ENCODE results near the gene VGLL4.
A peak's percentile ranks its signal among the peaks of the same experiment; 100 is the strongest.

VGLL4 gene

DNA sequence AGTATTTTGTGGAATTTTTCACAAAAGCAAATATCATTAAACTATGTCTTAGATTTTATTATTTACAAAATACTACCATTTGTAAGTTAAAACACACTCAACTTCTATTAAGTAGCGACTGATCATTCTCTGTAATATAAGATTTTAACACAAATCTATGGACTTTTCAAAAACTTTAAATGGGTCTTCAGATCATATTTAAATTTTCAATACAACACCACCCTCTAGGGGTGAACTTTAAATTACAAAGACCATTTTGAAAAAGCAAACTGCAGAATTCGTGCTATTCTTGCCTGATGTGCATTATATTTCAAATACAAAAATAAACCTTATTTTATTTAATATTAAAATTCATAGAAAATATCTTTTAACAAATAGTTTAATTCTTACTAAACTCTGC lies 8.2 kb upstream of the VGLL4 start:
- DNase-seq: peak; percentile 10

DNA sequence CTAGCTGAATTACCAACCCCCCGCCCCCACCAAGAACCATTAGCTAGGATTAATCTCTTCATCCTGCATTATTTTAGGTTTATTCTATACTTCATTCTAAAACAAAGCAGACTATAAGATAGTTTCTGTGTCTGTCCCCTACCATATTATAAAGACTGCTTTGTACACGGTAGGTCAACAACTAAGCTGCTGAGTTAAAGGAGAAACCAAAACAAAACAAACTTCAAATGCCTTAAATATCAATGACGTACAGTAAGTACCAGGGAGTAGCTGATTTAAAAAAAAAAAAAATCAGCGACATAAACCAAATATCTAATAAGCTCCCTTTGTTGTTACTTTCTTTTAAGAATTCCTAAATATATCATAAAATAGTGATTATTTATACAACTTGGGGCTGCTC lies 7.8 kb upstream of the VGLL4 start:
- no peak for DNase-seq

DNA sequence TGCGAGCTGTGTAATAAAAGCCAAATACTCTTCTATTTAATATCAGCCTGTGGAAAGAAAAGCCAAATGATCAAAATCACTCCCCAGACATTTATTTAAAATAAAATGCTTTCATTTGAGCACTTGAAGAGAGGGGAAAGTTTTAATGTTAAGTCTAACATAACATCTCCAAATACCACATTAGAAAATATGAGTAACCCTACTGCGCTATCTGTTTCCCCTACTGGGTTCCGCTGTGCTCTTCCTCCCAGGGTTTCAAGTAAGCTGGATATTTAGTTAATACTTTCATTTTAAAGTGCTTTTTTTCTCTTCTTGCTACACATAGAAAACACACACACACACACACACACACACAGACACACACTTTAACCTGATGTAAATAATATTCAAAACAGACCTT lies 6.7 kb upstream of the VGLL4 start:
- DNase-seq: no peak

DNA sequence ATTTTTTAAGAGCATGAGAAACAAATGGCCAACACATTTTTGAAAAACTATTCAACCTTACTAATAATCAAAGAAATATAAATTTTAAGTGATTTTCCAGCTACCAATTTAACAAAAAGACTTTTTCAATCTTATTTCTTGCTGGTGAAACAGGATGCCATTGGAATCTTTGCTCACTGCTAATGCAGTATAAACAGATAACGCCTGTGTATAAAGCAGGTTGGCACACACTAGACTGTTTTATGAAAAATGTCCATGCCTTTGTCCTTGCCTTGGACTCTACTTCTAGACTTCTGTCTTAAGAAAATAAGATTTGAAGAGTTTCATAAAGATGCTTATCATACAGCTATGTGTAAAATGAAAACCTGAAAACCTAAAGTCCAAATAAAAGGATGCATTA lies 5.0 kb upstream of the VGLL4 start:
- no peak for DNase-seq

DNA sequence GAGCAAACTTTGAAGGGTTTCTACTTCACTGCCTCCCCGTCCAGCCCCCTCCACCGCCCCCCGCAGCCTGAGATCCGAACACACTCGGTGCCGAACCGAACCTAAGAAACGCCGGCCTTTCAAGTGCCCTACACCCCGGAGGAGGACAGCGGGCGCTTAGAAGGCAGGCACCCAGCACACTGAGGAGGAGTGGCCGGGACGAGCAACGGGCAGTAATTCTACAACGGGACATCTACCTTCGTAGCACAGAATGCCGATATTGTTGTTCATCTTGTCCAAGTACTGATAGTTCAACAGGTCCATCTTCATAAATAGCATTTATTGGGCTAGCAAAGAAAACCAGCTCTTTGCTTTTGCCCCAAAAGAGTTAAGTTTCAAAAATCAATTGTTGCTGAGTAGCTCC lies 513 bp downstream of the VGLL4 start:
- peak; percentile 56 for DNase-seq

DNA sequence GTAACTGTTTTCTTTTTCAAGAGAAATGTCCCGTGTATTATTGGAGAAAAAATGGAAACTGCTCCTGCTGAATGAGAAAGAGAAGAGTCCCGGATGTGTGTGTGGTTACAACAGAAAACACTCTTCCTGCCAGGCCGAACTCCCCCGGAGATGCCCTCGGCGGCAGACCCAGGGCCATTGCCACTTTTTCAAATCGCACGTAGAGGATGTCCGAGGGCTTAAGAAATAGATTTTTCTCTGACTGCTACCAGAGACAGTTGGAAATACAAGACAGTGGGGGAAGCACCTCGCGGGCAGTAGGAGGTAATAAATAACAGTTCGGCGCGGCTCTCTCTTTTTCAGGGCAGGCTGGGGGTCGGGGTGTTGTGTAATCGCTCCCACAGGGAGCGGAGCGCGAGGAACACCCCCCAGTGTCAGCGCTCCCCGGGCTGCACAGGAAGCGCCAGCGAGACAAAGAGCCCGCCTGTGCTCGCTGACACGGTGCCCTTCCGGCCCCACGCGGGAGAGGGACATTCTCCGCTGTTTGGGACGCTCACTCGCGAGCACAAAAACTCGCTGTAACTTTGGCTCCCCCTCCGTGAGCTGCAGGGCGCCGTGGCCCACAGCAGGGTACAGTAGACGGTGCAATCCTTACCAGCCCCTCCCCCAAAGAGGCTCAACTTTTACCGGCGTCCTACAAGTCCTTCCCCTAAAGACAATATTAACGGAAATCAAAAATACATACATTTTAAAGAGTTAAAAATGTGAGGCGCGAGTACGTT lies 1.1 kb downstream of the VGLL4 start:
- DNase-seq: peak; percentile 78

DNA sequence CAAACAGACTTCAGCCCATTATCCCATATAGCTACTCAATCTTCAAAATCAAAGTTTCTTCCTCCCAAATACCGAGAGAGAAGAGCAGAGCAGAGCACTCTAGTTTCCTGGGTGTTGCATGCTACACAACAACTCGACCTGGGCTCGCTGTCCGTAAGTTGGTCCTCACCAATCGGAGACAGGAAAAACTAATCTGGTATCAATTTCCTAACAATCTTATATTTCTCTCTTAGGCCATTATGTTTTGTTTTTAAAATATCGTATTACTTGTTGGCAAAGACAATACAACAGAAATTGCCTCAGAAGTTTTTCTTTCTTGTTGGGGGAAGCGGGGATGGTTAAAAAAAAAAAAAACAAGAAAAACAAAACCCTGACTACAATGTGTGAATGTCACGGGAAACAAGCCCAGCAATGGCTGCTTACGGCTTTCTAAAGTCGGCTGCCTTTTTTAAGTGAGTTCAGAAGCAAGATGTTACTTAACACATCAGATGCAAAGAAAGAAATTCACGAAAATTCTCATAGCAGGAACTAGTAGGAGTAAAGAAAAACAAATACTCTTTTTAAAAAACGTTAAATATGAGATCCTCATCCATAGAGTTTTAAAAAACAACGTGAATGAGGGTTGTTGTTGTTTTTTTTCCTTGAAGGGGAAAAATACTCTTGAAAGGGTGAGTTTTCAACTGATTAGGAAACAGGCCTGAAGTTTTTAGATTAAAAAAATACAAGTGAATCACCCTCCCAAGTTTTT lies 1.9 kb downstream of the VGLL4 start:
- peak; percentile 44 for DNase-seq

DNA sequence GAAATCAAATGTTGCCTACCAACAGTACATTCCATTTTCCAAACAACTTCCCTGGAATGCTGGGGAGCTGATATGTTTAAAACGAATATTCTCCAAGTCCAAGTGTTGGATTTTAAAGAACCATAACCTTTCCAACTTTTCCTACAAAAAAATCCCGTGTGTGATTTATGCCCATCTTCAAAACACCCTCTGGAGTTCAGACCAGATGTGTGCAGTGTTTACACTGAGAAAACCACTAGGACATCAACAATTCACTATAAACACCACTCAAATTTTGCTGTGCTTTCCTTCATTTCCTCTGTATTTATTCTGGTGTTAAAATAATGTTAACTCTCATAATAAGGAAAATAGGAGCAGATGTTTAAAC lies 2.4 kb downstream of the VGLL4 start:
- DNase-seq: no peak

DNA sequence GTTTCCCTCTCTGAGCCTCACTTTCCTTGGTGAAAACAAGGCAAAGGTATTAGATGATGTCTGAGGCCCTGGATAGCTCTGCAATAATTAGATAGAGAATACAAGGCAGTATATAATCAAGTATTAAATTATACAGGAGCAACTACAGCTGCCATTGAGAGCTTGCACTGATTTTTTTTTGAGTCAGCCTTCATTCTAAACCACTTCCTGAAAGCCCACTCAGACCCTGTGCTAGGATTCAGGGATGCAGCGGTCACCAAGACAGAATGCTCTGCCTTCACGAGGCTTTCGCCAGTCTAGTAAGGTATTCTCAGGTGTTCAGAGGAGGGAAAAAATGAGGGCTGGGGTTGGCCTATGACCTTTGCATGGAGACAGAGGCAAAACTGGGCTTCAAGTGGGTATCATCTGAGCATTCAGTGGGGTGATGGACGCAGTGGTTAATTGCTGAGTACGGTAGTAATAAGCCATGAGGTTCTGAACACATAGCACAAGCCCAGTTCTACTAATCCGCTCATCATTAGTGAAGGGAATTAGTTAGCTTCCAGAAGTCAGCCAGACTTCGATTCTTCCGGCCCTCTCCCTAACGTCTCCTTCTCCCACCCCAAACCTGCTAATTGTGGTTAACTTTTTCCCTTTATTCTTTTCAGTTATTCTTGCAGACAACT lies 3.6 kb downstream of the VGLL4 start:
- no peak for DNase-seq

DNA sequence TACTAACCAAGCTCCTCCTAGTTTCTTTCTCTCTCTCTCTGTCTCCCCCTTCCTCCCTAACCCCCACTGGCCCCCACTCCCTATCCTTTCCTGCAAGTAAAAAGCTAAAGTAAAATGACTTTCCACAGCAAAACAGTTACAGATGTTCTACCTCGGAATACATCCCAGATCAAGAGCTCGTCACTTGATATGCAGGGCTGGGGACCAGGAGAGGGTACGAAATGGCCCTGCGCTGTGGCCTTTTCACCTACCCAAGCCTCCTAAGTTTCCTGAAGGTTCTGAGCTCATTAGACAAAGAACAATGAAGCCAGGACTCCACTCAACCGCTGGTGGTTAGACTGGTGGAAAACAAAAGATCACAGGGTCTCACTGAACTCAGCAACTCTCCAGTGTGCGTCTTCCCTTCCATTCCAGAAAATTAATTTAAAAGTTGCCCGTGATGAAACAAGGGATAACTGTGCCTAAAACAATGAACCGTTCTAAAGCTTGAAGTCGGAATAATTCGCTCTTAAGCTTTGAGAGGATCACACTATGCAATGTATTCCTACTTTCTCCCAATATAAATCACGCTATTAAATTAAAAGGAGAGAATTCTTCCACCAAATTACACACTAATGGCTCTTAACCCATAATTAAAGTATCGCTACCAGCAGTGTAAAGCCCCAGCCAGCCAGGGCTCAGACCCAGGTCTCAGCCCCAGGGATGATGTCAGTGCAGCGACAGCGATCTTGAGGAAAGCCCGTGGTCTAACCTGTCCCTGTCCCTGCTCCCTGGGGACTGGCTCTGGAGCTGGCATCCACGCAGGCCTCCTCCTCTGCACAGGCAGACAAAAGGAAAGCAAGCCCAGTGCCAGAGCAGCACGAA lies 5.0 kb downstream of the VGLL4 start:
- no peak for DNase-seq

DNA sequence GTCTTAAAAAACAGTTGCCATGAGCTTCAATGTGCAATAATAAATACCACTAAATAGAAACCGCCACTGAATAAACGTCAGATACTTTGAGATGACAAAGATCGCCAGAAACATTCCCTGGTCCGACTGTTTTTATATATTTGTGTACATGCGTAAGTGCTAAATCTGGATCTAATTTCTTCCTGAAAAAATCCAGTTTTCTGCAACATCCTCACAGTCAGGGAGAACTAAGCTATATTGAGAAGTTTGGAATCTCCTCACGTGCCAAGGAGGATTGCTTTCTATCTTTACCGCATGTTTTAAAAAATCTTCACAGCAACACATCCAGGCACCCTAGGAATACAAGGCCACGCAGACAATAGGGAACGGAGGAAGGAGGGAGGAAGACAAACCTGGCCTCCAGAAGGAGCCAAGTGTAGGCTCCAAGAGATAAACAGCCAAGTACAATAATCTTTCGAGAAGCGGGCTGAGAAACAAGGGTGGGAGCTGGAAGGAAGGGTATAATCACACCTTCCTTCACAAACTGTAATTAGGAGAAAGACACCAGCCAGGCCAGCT lies 5.7 kb downstream of the VGLL4 start:
- no peak for DNase-seq

DNA sequence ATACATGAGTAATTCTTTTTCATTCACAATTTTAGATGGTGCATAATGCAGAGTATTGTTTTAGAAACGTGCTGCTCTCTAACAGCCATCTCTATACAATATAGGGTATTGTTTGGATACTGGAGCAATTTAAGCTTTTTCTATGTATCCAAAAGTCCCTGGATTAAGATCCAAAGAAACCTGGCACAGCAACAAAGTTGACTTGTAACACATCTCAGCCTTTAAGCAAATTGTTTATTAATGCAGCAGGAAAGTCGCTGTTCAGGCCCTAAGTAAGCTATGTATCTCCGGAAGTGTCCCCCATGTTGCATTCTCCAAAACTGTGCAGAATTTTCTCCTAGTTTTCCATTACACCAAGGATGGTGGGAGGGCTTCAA lies 7.3 kb downstream of the VGLL4 start:
- DNase-seq: no peak

DNA sequence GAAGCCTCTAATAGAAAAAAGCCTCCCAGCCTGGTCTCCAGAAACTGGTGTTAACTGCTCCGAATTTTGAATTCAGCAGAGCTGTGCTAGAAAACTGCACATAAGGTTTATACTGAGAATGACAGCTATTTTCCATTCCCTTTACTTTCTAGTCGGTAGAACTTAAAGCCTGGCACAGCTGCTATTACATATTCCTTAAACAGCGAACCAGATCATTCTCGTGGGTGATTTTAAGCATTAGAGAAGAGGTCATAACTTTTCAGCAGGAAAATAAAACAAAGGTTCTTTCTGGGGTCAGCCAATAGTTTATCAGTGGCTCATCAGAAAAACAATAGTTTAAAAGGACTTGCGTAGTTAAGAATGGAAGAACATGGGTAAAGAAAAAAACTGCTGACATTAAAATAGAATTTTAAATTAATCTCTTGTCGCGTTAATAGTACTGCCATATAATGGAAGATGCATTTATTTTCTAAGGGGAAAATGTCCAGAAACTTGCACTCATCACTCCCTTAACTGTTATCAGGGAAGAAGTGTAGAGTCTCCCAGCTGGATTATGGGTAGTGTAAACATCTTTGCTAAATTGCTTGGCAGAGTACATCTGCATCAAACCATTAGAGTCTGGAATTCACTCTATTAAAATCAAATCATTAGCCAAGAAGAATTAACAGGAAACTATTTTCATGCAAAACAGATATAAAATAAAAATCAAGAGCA lies 7.9 kb downstream of the VGLL4 start:
- no peak for DNase-seq

DNA sequence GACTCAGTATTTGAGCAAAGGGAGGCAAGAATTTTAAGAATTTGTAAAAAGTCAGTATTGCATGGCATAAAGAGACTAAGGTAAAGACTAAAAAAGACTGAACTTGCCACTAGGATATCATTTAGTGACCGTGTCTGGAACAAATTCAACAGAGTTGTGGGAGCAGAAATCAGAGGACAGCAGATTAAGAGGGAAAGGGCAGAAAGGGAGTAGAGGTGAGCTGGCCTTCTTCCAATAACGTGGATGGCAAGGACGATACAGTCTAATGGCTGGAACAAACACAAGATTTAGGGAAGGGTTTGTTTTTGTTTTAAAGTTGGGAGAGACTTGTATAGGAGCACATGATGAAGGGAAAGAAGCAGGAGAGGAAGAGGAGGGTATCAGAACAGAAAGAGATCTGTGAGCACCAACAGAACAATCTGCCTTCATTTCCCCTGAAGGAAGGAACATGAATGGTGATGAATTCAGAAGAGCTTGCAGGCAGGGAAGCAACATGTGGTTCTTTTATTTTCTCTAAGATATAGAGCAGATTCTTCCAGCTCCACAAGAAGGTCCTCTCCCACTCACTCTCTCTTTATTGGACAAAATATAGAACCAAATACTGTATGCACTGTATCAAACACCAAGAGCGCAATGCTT lies 8.6 kb downstream of the VGLL4 start:
- DNase-seq: no peak

DNA sequence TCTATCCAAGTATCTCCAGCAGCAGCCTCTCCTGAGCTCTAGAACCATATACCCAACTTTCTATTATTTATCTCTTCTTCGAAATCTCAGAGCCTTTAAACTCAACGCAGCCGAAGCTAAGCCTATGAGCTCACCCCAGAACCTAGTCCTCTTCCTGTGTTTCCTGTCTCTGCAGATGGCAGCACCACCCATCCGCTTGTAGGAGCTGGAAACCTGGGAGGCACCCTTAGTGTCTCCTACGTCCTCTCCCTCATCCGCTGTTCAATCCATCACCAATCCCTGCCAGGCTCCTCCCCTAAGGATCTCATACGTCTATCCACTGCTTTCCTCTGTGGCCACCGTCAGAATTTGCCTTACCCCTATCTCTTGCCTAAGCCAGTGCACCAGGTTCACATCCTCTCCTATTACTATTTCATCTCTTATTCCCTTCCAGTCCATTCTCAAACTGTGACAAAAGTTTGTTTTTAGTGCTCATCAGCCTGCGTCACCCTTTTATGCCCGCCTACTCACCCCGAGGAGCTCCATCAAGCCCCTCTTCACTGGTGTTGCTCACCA lies 9.6 kb downstream of the VGLL4 start:
- no peak for DNase-seq

DNA sequence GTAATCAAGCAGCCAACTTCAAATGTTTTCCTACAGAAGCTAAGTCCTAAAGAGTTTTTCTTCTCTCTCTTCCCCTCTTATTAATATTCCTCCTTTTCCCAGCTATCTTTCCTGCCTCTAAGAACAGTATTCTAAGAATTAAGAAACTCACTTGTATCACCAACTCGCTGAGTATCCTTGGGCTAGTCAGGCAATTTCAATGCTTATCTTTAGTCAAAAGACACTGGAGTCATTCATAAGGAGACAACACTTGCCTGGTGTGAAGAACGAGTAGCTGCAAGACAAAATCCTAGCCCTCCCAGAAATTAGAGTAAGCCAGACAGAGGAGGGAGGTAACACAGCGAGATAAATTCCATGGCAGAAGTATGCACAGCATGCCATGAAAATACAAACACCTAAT lies 10.7 kb downstream of the VGLL4 start:
- DNase-seq: no peak

DNA sequence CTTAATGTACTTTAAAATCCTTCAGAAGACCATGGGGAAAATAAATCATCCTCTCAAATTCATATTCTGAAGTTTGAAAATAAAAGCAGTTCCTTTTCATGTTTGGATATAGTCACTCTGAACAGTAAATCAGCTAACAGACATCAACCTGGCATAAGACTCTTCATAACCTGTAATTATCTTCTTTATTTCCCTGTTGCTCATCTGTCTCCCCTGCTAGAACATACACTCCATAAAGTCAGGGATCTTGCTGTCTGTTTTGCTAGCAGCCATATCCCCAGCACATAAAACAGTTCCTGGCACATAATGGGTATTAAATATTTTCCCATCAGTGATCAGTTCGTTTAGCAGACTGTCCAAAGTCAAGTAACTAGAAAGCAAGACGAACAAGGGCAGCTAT lies 11.2 kb downstream of the VGLL4 start:
- peak; percentile 16 for DNase-seq

DNA sequence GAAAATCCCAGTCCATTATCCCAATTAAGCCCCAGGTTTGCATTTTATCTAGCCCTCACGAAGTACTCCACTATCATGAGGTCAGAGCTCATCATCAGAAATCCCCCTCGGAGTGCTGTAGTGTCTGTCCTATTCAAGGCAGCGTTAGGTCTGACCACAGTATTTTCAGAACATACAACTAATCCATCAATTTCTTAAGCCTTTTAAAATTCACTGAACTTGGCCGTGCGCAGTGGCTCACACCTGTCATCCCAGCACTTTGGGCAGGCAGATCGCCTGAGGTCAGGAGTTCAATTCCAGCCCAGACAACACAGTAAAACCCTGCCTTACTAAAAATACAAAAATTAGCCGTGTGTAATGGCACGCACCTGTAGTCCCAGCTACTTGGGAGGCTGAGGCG lies 11.9 kb downstream of the VGLL4 start:
- no peak for DNase-seq

DNA sequence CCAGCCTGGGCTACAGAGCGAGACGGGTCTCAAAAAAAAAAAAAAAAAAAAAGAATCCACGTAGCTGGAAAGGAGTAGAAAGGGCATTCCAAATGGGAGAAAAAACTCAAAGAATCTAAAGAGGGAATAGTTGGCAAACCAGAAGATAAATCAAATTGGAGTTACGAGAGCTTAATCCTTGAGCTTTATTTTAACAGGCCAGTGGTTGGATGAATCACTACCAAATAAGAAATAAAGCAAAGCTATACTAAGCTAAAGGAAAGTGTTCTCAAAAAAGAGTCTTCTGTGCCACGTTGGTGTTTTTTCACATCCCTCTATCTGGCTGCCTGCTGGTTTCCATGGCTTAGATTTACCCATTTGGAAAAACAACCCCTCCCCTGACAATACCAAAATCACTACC lies 14.0 kb downstream of the VGLL4 start:
- DNase-seq: no peak

DNA sequence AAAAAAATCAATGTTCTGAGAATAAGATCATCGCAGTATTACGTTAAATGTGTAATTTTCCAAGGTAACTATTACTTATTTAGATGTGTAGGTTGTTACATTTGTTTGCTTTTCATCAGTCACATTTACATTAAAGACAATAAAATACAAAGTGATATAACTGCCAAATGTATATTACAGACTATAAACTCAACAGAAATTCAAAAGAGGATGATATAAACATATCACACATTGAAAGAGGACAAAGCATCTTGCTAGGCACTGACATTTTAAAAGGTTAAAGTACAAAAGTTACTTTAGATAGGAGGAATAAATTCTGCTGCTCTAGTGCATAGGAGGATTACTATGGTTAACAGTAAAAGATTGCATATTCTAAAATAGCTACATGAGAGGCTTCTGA lies 16.1 kb downstream of the VGLL4 start:
- DNase-seq: no peak

DNA sequence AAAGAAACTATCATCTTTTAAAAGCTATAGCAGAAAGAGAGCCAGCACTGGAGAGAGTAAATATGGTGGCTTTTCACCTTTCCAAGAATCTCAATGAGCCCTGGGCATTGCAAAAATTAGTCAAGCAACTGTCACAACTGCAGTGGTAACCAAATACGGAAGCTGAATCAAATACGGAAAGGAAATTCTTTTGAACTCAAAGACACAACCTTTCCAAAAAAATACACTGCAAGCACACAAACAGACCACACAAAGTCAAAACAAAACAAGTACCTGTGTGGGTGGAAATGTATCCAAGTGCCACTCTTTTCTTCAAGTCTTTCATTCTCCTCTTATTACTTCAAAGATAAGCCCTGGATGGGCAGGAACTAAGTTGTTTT lies 17.6 kb downstream of the VGLL4 start:
- DNase-seq: no peak

Measured in NCI-H2171 treated with DMSO at 0.1 percent for 48 hours (cell line).